Measurements from ENCODE around the gene RASGEF1B. TPM values are rescaled to one million over a fixed set of nuclear protein-coding genes. Genes with fewer than 3 reads are reported as not detected.

Gene RASGEF1B
- total RNA-seq, 2 donors from 2014 or later: 7.8 to 24.5 TPM

- no peak for DNase-seq
- Histone ChIP-seq H3K4me1 (peaks cover 4% of the 10 kb centered on the region), H3K27ac (no peak overlapping the region), H3K36me3 (peaks cover 20% of the 10 kb centered on the region), H3K9me3 (no peaks in the 10 kb centered on the region), H3K4me3 (no peak overlapping the region), H3K27me3 (no peaks in the 10 kb centered on the region), H3K9ac (ENCODE audit: low read depth in 2 of 2, low read length in 2 of 2) (no peak overlapping the region)
- intact Hi-C loops (cut with DNase I): no loop called here
- TF ChIP-seq CTCF (IDR thresholded peaks at IDR 0.05): no peak
Measured at GRCh38 chr4:81436096-81436495, 35.6 kb downstream of the RASGEF1B start.

GRCh38 chr4:81432825-81433224, 38.9 kb downstream of the RASGEF1B start:
- no peak for TF ChIP-seq CTCF (IDR thresholded peaks at IDR 0.05)
- DNase-seq: no peak
- no peak overlapping the region for H3K4me3 ChIP-seq
- no peaks in the 10 kb centered on the region for H3K9me3 ChIP-seq
- no peak overlapping the region for H3K9ac ChIP-seq (ENCODE audit: low read depth in 2 of 2, low read length in 2 of 2)
- H3K27ac ChIP-seq: no peak overlapping the region
- H3K36me3 ChIP-seq: no peaks in the 10 kb centered on the region
- H3K4me1 ChIP-seq: peaks cover 4% of the 10 kb centered on the region
- intact Hi-C loops (cut with DNase I): no loop called here
- no peaks in the 10 kb centered on the region for H3K27me3 ChIP-seq

GRCh38 chr4:81431971-81432370, 39.7 kb downstream of the RASGEF1B start:
- Histone ChIP-seq H3K27ac (no peak overlapping the region), H3K27me3 (no peaks in the 10 kb centered on the region), H3K9ac (ENCODE audit: low read depth in 2 of 2, low read length in 2 of 2) (no peak overlapping the region), H3K4me1 (no peaks in the 10 kb centered on the region), H3K4me3 (no peak overlapping the region), H3K9me3 (no peaks in the 10 kb centered on the region), H3K36me3 (no peaks in the 10 kb centered on the region)
- no peak for TF ChIP-seq CTCF (IDR thresholded peaks at IDR 0.05)
- DNase-seq: no peak
- intact Hi-C loops (cut with DNase I): no loop called here

GRCh38 chr4:81429607-81430006, 42.1 kb downstream of the RASGEF1B start:
- Histone ChIP-seq H3K9ac (ENCODE audit: low read depth in 2 of 2, low read length in 2 of 2) (no peak overlapping the region), H3K36me3 (no peaks in the 10 kb centered on the region), H3K4me1 (no peaks in the 10 kb centered on the region), H3K4me3 (no peak overlapping the region), H3K27me3 (no peaks in the 10 kb centered on the region), H3K9me3 (no peaks in the 10 kb centered on the region), H3K27ac (no peak overlapping the region)
- no peak for TF ChIP-seq CTCF (IDR thresholded peaks at IDR 0.05)
- intact Hi-C loops (cut with DNase I): no loop called here
- DNase-seq: no peak

GRCh38 chr4:81429031-81429430, 42.7 kb downstream of the RASGEF1B start:
- DNase-seq: no peak
- Histone ChIP-seq H3K9me3 (no peaks in the 10 kb centered on the region), H3K4me3 (no peak overlapping the region), H3K27ac (no peak overlapping the region), H3K27me3 (no peaks in the 10 kb centered on the region), H3K9ac (ENCODE audit: low read depth in 2 of 2, low read length in 2 of 2) (no peak overlapping the region), H3K36me3 (no peaks in the 10 kb centered on the region), H3K4me1 (no peaks in the 10 kb centered on the region)
- intact Hi-C loops (cut with DNase I): no loop called here
- TF ChIP-seq CTCF (IDR thresholded peaks at IDR 0.05): no peak

GRCh38 chr4:81428002-81428401, 43.7 kb downstream of the RASGEF1B start:
- Histone ChIP-seq H3K9ac (ENCODE audit: low read depth in 2 of 2, low read length in 2 of 2) (no peak overlapping the region), H3K9me3 (no peaks in the 10 kb centered on the region), H3K4me1 (peaks cover 2% of the 10 kb centered on the region), H3K27ac (no peak overlapping the region), H3K27me3 (no peaks in the 10 kb centered on the region), H3K36me3 (no peaks in the 10 kb centered on the region), H3K4me3 (no peak overlapping the region)
- intact Hi-C loops (cut with DNase I): no loop called here
- TF ChIP-seq CTCF (IDR thresholded peaks at IDR 0.05): no peak
- DNase-seq: no peak
